Lower leg skin (tissue), 3 donors: Measurements from ENCODE around the gene TSPAN7.

Experiments
- POLR2A ChIP-seq, 2 donors: fragments of 450-650 bp; IDR thresholded peaks; one replicate each; pipeline ENCODE4 v1.6.1; 2016 to 2017; ENCODE audit warnings: antibody characterized with exemption in 2 of 2, mild to moderate bottlenecking in 1 of 2, moderate library complexity in 1 of 2
- TF ChIP-seq, protein P1 (sequence below), 3 donors: fragments of 450-650 bp; IDR thresholded peaks; one replicate each; pipeline ENCODE4 v1.5.1; 2016; ENCODE audit warnings: antibody characterized with exemption in 3 of 3, mild to moderate bottlenecking in 3 of 3, moderate library complexity in 2 of 3

- TF ChIP-seq, protein P1, sequence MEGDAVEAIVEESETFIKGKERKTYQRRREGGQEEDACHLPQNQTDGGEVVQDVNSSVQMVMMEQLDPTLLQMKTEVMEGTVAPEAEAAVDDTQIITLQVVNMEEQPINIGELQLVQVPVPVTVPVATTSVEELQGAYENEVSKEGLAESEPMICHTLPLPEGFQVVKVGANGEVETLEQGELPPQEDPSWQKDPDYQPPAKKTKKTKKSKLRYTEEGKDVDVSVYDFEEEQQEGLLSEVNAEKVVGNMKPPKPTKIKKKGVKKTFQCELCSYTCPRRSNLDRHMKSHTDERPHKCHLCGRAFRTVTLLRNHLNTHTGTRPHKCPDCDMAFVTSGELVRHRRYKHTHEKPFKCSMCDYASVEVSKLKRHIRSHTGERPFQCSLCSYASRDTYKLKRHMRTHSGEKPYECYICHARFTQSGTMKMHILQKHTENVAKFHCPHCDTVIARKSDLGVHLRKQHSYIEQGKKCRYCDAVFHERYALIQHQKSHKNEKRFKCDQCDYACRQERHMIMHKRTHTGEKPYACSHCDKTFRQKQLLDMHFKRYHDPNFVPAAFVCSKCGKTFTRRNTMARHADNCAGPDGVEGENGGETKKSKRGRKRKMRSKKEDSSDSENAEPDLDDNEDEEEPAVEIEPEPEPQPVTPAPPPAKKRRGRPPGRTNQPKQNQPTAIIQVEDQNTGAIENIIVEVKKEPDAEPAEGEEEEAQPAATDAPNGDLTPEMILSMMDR (IDR thresholded peaks at IDR 0.05): no peak
- no peak for TF ChIP-seq POLR2A (IDR thresholded peaks at IDR 0.05)
Observed at GRCh38 chrX:38578167-38578566, 16.8 kb downstream of the TSPAN7 start.
